Measurements from ENCODE around the gene OXGR1.
A peak's percentile ranks its signal among the peaks of the same experiment; 100 is the strongest.
"Not testable (repeated sequence)": the region's sequence is repeated elsewhere in the genome, so short reads cannot be mapped to it uniquely, and the experiment has no call there.

The OXGR1 gene

DNA sequence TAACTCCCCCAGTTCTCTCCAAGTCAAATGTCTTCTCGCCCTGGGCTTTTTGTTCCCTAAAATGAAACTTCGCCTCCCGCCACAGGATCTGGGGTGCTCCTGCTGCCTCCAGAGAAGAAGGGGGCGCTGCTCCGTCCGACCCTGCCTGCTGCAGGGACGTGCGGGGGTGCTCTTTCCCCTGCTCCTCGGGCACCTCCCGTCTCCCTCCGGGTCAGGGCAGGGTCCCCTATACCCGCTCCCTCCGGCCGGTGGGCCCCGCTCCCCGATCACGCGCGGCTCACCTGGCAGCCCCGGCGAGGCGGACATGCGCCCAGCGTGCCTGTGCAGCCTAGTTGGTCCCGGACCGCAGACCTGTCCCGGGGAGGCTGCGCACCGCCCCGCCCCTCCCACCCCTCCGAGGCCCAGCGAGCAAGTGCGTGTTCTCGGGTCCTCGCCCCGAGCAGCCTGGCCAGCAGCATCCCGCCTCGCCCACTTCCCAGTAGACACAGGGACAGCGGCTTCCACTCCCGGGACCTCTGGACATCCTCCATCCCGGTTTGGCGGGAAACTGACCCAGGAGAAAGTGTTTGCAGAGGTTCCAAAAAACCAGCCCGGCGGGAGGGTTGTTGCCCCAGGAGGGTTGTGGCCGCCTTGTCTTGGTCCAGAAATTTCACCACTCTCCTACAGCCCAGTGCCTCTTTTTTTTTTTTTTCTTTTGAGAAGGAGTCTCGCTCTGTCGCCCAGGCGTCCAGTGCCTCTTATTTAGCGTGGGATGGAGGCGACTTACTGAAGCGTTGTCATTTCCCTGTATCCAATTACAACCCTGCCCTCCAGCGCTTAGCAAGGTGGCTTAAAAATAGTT, at the start of gene OXGR1:
Gene OXGR1 (minus strand): TSS at position 460 of the 841 bp plus-strand sequence. CDS start 6,717 bp downstream, outside the sequence.
- no peak for DNase-seq (ENCODE audit: low read depth)
- H3K4me3 ChIP-seq (ENCODE audit: low read depth, low read length) = no peak within 1 kb of the TSS
- TF ChIP-seq, protein P1, sequence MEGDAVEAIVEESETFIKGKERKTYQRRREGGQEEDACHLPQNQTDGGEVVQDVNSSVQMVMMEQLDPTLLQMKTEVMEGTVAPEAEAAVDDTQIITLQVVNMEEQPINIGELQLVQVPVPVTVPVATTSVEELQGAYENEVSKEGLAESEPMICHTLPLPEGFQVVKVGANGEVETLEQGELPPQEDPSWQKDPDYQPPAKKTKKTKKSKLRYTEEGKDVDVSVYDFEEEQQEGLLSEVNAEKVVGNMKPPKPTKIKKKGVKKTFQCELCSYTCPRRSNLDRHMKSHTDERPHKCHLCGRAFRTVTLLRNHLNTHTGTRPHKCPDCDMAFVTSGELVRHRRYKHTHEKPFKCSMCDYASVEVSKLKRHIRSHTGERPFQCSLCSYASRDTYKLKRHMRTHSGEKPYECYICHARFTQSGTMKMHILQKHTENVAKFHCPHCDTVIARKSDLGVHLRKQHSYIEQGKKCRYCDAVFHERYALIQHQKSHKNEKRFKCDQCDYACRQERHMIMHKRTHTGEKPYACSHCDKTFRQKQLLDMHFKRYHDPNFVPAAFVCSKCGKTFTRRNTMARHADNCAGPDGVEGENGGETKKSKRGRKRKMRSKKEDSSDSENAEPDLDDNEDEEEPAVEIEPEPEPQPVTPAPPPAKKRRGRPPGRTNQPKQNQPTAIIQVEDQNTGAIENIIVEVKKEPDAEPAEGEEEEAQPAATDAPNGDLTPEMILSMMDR (IDR thresholded peaks at IDR 0.05; ENCODE audit: insufficient read depth, low read depth, low read length, missing control alignments) = no peak

DNA sequence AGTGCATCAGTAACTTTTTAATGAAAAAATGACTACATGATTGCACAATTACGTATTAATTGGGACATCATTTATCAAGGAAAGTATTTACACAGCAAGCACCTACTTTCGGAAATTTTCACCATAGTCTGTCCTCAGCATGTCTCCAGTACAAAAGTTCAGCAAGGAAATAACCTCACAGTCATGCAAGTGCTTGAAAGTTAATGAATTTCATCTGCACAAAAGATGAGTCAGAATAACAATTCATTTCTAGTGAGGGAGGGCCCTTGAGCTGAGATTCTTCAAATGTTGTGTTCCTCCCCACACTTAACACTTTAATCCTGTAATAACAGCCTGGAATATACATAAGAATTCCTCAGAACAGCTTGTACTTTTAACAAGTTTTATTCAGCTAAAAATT, 49.0 kb upstream of the OXGR1 start:
- TF ChIP-seq, protein P1 (IDR thresholded peaks at IDR 0.05; ENCODE audit: insufficient read depth, low read depth, low read length, missing control alignments) = no peak
- no peak overlapping the region for H3K4me3 ChIP-seq (ENCODE audit: low read depth, low read length)
- DNase-seq (ENCODE audit: low read depth) = no peak

DNA sequence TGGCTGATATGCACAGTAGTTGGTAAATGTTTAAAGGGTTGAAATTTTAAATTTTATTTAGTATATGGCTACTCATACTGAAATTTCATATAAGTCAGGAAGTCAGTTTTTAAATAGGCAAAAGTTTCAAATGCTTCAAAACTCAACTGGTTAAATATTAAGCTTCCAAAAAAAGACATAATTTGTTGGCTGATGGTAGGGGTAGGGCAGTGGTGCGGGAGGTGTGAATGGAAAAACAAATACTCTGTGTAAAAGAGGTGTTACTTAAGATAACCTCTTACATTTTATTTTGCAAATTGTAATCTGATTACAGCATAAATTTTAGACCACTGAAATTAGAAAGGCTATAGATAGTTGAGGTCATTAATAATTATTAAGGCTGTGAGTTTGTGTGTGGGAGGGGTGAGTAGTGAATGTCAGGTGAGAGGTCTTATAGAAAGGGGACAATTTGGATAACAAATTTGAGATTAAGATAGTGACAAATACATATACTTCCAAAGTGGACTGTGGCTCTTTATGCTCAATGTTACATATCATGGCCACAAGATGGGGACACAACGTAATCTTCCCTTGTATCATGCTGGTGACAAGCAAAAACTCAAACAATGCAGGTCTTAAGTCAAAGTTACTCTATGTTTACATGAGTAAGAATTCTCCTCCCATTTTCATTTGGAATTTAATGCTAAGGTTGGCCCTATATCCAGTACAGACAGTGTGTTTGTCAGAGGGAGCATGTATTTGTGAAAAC, 36.6 kb upstream of the OXGR1 start:
- TF ChIP-seq, protein P1 (IDR thresholded peaks at IDR 0.05; ENCODE audit: insufficient read depth, low read depth, low read length, missing control alignments) = no peak
- DNase-seq (ENCODE audit: low read depth) = peak; percentile 25
- H3K4me3 ChIP-seq (ENCODE audit: low read depth, low read length) = no peak overlapping the region

DNA sequence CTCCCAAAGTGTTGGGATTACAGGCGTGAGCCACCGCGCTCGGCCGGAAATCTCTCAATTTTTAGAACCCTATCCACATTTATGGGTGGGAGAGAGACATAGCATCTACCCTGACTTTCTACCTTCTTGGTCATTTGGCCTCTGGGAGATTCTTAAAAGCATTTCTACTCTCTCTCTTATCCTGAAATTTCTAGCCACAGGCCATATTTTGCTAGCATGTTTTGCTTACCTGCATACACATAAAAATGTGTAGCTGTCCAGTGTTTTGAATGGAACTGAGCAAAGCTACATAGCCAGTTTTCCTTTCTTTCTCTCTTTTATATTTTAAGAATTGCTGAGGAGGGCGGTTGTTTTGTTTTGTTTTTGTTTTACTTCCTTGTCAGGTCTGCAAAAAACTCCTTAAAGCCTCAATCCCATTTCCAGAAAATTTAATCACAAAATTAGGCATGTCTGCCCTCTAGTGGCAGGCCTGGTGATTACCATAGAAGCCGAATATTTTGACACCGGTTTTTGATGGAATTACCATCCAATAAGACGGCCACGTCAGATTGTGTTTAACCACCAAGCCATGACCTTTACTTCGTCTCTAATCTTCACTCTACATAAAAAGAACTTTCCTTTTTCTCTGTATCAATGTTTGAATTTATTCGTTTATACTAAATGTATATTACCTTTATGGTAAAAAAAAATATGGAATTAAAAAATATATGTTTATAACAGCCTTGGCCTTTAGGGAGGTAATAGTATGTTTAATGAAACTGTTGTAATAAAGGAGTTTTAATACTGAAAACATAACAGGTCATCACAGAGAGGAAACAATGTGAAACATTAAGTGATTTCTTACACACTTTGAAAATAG, 34.4 kb upstream of the OXGR1 start:
- TF ChIP-seq, protein P1 (IDR thresholded peaks at IDR 0.05; ENCODE audit: insufficient read depth, low read depth, low read length, missing control alignments) = peak; percentile 72
- no peak overlapping the region for H3K4me3 ChIP-seq (ENCODE audit: low read depth, low read length)
- DNase-seq (ENCODE audit: low read depth) = peak; percentile 37

DNA sequence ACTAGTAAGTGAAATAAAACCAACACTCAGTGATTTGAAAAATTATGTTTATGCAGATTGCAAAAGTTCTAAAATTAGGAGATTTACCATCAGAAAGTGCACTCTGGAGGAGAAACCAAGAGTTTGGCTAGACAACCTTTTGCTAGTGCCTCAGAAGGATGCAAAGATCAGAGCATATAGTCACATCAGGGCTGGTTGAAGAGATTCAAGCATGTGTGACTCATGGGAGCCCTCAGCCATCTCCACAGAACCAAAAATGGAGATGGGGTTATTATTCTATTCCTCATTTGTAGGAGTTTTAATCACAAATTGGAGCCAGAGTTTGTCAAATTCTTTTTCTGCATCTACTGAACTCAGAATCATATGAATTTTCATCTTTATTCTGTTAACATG, 32.9 kb upstream of the OXGR1 start:
- no peak overlapping the region for H3K4me3 ChIP-seq (ENCODE audit: low read depth, low read length)
- DNase-seq (ENCODE audit: low read depth) = no peak
- TF ChIP-seq, protein P1 (IDR thresholded peaks at IDR 0.05; ENCODE audit: insufficient read depth, low read depth, low read length, missing control alignments) = no peak

DNA sequence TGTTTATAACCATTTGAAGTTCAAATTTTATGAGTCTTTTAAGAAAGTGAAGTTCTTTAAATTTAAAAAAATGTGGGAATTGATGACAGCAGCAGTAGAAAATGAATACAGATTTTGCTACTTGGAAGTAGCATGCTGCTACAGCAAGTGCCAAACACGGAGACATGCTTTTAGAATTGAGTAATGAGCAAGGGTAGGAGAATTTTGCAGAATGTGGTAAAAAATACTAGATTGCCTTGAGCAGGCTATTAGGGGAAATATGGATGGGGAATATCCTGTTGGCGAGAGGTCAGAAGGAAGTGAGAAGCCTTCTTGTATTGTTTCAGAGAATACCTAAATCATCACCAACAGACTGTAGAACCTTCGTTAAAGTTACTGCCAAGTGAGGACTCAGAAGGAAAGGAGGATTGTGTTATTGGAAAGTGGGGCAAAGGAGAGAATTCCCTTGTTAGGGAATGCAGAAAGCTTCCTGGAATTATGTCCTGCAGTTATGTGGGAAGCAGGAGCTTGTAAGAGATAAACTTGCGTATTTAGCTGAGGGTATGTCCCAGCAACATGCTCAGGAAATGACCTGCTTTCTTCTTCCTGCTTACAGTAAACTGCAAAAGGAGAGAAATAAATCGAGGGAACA, 32.4 kb upstream of the OXGR1 start:
- TF ChIP-seq, protein P1 (IDR thresholded peaks at IDR 0.05; ENCODE audit: insufficient read depth, low read depth, low read length, missing control alignments) = no peak
- no peak for DNase-seq (ENCODE audit: low read depth)
- H3K4me3 ChIP-seq (ENCODE audit: low read depth, low read length) = no peak overlapping the region

DNA sequence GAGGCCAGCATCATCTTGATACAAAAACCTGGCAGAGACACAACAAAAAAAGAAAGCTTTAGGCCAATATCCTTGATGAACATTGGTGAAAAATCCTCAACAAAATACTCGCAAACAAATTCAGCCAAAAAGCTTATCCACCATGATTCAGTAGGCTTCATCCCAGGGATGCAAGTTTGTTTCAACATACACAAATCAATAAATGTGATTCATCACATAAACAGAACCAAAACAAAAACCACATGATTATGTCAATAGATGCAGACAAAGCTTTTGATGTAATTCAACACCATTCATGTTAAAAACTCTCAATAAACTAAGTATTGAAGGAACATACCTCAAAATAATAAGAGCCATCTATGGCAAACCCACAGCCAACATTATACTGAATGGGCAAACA, 29.5 kb upstream of the OXGR1 start:
- not testable (repeated sequence) for DNase-seq (ENCODE audit: low read depth); H3K4me3 ChIP-seq (ENCODE audit: low read depth, low read length)

Measured in GM12865 (cell line).